Skeletal muscle satellite cell (primary cell): ENCODE results near the gene ITGA3.

Experiments used
- H3K27me3 ChIP-seq: 2 replicates; pipeline ENCODE4 v1.7.0; 2013; ENCODE audit warnings: low read length; ENCODE audit not compliant: control insufficient read depth, insufficient read depth
- H3K36me3 ChIP-seq: 2 replicates; pipeline ENCODE4 v1.7.0; 2013; ENCODE audit warnings: mild to moderate bottlenecking, control low read depth, low read length; ENCODE audit not compliant: insufficient read depth
- H3K4me1 ChIP-seq: 2 replicates; pipeline ENCODE4 v1.7.0; 2013; ENCODE audit warnings: low read length; ENCODE audit not compliant: control insufficient read depth, insufficient read depth
- H3K4me2 ChIP-seq: 2 replicates; pipeline ENCODE4 v1.7.0; 2013; ENCODE audit warnings: mild to moderate bottlenecking, low read length
- H3K4me3 ChIP-seq: 2 replicates; pipeline ENCODE4 v1.7.0; 2013; ENCODE audit warnings: low read length
- H3K9ac ChIP-seq: 2 replicates; pipeline ENCODE4 v1.7.0; 2013; ENCODE audit warnings: mild to moderate bottlenecking, low read depth, low read length, moderate library complexity
- H3K9me3 ChIP-seq: replicated peaks from 2 replicates; pipeline ENCODE4 v1.7.0; 2013; ENCODE audit warnings: mild to moderate bottlenecking, control low read depth, low read length

ITGA3 gene

GRCh38 chr17:50108556-50108955 lies 52.6 kb downstream of the ITGA3 start:
- Histone ChIP-seq H3K9ac (no peak overlapping the region), H3K9me3 (no peaks in the 10 kb centered on the region), H3K36me3 (peaks cover 8% of the 10 kb centered on the region), H3K4me3 (no peak overlapping the region), H3K4me2 (no peak overlapping the region), H3K27me3 (no peaks in the 10 kb centered on the region), H3K4me1 (peaks cover 8% of the 10 kb centered on the region)

GRCh38 chr17:50109207-50109606 lies 53.3 kb downstream of the ITGA3 start:
- no peak overlapping the region for H3K4me2 ChIP-seq
- peaks cover 8% of the 10 kb centered on the region for H3K4me1 ChIP-seq
- H3K9me3 ChIP-seq: no peaks in the 10 kb centered on the region
- H3K36me3 ChIP-seq: peaks cover 8% of the 10 kb centered on the region
- no peaks in the 10 kb centered on the region for H3K27me3 ChIP-seq
- no peak overlapping the region for H3K9ac ChIP-seq
- no peak overlapping the region for H3K4me3 ChIP-seq

GRCh38 chr17:50109785-50110184 lies 53.9 kb downstream of the ITGA3 start:
- Histone ChIP-seq H3K4me1 (peaks cover 8% of the 10 kb centered on the region), H3K36me3 (peaks cover 8% of the 10 kb centered on the region)

GRCh38 chr17:50110591-50111349 lies 54.9 kb downstream of the ITGA3 start:
- no peaks in the 10 kb centered on the region for H3K9me3 ChIP-seq
- H3K4me3 ChIP-seq: no peak overlapping the region
- H3K27me3 ChIP-seq: no peaks in the 10 kb centered on the region
- peaks cover 8% of the 10 kb centered on the region for H3K36me3 ChIP-seq
- no peak overlapping the region for H3K9ac ChIP-seq
- no peak overlapping the region for H3K4me2 ChIP-seq
- H3K4me1 ChIP-seq: peaks cover 8% of the 10 kb centered on the region

More at GRCh38 chr17:50109785-50110184, 53.9 kb downstream of the ITGA3 start:
- Histone ChIP-seq H3K27me3 (no peaks in the 10 kb centered on the region), H3K9me3 (no peaks in the 10 kb centered on the region), H3K9ac (no peak overlapping the region), H3K4me2 (no peak overlapping the region), H3K4me3 (no peak overlapping the region)

- no peak overlapping the region for H3K4me2 ChIP-seq
- H3K4me1 ChIP-seq: peaks cover 9% of the 10 kb centered on the region
- no peak overlapping the region for H3K4me3 ChIP-seq
- no peaks in the 10 kb centered on the region for H3K9me3 ChIP-seq
- peaks cover 8% of the 10 kb centered on the region for H3K36me3 ChIP-seq
- peaks cover 5% of the 10 kb centered on the region for H3K27me3 ChIP-seq
- H3K9ac ChIP-seq: no peak overlapping the region
These were observed 56.1 kb downstream of the ITGA3 start for GRCh38 chr17:50111673-50112655.

- no peak overlapping the region for H3K9ac ChIP-seq
These were observed 56.8 kb downstream of the ITGA3 start for GRCh38 chr17:50112694-50113093.

GRCh38 chr17:50113624-50114320 lies 57.9 kb downstream of the ITGA3 start:
- Histone ChIP-seq H3K4me1 (peaks cover 7% of the 10 kb centered on the region), H3K4me2 (no peak overlapping the region), H3K36me3 (peaks cover 5% of the 10 kb centered on the region), H3K9ac (no peak overlapping the region), H3K9me3 (no peaks in the 10 kb centered on the region), H3K27me3 (peaks cover 19% of the 10 kb centered on the region), H3K4me3 (no peak overlapping the region)

More at GRCh38 chr17:50112694-50113093, 56.8 kb downstream of the ITGA3 start:
- Histone ChIP-seq H3K9me3 (no peaks in the 10 kb centered on the region), H3K36me3 (peaks cover 8% of the 10 kb centered on the region), H3K4me1 (peaks cover 12% of the 10 kb centered on the region), H3K27me3 (peaks cover 11% of the 10 kb centered on the region), H3K4me3 (no peak overlapping the region), H3K4me2 (no peak overlapping the region)

- peaks cover 25% of the 10 kb centered on the region for H3K27me3 ChIP-seq
- peaks cover 7% of the 10 kb centered on the region for H3K4me1 ChIP-seq
These were observed 58.5 kb downstream of the ITGA3 start for GRCh38 chr17:50114401-50114800.

GRCh38 chr17:50114849-50115357 lies 59.0 kb downstream of the ITGA3 start:
- H3K4me2 ChIP-seq: no peak overlapping the region
- peaks cover 1% of the 10 kb centered on the region for H3K36me3 ChIP-seq
- H3K4me3 ChIP-seq: no peak overlapping the region
- H3K9me3 ChIP-seq: no peaks in the 10 kb centered on the region
- peaks cover 30% of the 10 kb centered on the region for H3K27me3 ChIP-seq
- no peak overlapping the region for H3K9ac ChIP-seq
- peaks cover 7% of the 10 kb centered on the region for H3K4me1 ChIP-seq

More at GRCh38 chr17:50114401-50114800, 58.5 kb downstream of the ITGA3 start:
- H3K9me3 ChIP-seq: no peaks in the 10 kb centered on the region
- peaks cover 5% of the 10 kb centered on the region for H3K36me3 ChIP-seq
- no peak overlapping the region for H3K9ac ChIP-seq
- no peak overlapping the region for H3K4me2 ChIP-seq
- no peak overlapping the region for H3K4me3 ChIP-seq

- no peaks in the 10 kb centered on the region for H3K9me3 ChIP-seq
- H3K9ac ChIP-seq: no peak overlapping the region
- H3K27me3 ChIP-seq: peaks cover 39% of the 10 kb centered on the region
- H3K4me1 ChIP-seq: peaks cover 7% of the 10 kb centered on the region
- H3K36me3 ChIP-seq: no peaks in the 10 kb centered on the region
- no peak overlapping the region for H3K4me3 ChIP-seq
- no peak overlapping the region for H3K4me2 ChIP-seq
These were observed 59.8 kb downstream of the ITGA3 start for GRCh38 chr17:50115756-50116155.
